Cerebellar nuclear complex (tissue), 1 donor: ENCODE measurements around the gene SERPINA5.

Experiments
- DNase-seq, 2 experiments: peaks; one replicate each; lab custom pipeline; 2025; lab: John Stamatoyannopoulos, UW

SERPINA5 gene

DNA sequence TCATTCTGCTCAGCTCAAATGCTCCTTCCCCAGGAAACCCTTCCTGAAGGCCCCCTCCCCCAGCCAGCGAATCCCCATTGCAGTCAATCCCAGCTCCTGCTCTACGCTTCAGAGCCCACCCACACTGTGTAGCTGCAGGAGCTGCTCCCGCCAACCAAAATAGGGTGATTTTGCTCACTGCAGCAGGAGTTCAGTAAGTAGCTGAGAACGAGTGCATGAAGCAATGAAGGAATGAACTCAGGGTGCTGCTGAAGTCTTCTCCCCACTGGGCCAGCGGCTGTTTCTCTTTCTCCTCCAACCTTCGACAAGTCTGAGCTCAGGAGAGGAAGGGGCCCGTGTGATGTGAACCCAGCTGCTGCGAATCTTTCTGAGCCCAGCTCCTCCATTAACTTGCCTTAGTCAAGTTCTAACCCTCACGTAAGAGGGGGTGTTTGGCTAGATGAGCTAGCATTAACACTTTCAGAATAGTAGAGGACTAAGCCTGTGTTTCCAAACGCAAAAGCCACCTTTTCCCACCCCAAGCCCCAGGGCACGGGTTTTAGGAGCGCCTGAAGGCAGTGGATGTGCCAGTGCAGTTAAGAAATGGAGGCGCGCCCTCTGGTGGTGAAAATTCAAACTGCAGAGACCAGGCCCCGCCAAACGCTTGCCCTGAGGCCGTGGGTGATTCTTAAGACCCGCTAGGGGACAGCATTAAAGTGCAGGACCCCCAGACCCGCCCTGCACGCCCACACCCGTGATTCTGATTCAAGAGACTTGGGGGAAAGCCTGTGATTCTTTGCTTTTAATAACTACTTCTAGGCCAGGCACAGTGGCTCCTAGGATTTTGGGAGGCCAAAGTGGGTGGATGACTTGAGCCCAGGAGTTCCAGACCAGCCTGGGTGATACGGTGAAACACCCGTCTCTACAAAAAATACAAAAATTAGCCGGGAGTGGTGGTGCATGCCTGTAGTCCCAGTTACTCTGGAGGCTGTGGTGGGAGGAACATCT lies 31.9 kb upstream of the SERPINA5 start:
- no peak for DNase-seq

DNA sequence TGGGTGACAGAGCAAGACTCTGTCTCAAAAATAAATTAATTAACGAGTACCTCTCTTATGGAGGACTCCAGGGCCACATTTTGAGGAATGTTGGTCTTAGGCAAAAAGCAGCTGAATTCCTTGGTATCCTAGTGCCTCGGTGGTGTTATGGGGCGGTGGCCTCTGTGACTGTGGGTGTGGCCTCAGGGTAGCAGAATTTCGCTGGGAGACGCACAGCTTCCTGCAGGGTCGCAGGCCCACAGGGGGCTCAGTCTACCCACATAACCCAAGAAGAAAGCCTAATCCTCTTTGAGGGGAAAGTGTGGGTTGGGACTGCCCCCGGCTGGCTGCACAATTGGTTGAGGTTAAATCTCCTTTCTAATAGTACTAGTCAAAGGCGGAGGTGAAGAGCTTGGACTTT lies 31.2 kb upstream of the SERPINA5 start:
- no peak for DNase-seq

DNA sequence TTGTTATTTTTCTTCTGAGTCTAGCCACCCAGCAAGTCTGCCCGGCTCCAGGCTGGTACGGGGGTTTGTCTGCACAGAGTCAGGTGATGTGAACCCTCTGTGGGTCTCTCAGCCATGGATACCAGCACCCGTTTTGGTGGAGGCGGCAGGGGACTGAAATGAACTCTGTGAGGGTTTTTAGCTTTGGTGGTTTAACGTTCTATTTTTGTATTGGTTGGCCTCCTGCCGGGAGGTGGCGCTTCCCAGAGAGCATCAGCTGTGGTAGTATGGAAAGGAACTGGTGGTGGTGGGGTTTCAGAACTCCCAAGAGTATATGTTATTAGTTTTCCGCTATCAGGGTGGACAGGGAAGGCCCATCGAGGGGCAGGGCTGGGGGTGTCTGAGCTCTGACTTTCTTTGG lies 25.2 kb upstream of the SERPINA5 start:
- DNase-seq: no peak

GRCh38 chr14:94557327-94557726 lies 23.9 kb upstream of the SERPINA5 start:
- DNase-seq: no peak

- DNase-seq: no peak
Observed at GRCh38 chr14:94558842-94559241, 22.4 kb upstream of the SERPINA5 start.

DNA sequence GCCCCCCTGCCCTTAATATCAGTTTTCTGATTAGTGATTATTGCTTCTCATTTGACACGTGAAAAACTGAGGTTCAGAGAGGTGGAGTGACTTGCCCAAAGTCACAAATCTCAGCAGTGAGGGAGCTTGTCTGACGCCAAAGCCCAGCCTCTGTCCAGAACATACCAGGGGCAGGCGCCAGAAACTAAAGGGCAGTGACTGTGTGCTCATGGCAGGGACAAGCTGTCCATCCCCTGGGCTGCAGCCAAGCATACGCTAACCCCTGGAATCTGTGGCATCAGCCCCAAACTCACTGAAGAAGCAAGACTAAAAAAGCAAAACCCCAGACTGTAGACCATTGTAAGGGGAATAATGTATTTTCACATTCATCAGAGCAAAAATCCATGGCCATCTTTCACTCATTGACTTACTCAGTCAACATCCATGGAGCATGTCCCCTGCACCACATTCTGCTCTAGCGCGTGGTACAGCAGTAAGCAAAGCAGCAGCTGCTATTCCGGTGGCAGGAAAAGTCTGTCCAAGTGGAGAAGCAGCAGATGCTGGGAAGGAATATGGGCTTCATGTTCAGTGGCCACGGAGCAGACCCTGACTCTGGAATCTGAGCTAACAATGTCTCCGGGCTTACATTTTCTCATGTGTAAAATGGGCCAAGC lies 21.5 kb upstream of the SERPINA5 start:
- no peak for DNase-seq

DNA sequence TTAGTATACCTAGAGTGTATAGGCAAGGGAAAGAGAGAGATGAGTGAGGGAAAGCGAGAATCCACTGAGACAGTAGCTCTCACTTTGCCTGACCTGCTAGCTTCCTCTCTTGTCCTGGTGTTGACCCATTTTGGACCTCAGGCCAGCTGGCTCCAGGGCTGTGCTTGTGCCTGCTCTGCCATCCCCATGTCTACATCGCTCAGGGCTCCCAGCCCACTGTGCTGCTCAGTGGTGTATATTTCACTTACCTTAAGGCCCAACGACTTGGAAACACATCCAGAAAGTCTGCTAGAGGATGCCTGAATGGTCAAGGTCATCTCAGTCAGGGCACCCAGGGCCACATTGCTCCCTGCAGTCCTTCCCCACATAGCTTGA lies 20.9 kb upstream of the SERPINA5 start:
- DNase-seq: no peak

- DNase-seq: no peak
Observed at GRCh38 chr14:94560751-94561655, 20.2 kb upstream of the SERPINA5 start, which contains the start of gene SERPINA4. SERPINA4 (plus strand) TSS chr14:94561442; CDS start chr14:94563483, 2,041 bp downstream.

GRCh38 chr14:94561656-94562010 lies 19.6 kb upstream of the SERPINA5 start:
- no peak for DNase-seq

GRCh38 chr14:94562022-94562421 lies 19.2 kb upstream of the SERPINA5 start:
- DNase-seq: no peak

GRCh38 chr14:94562941-94563883 lies 18.0 kb upstream of the SERPINA5 start:
- no peak for DNase-seq

GRCh38 chr14:94564381-94564780 lies 16.8 kb upstream of the SERPINA5 start:
- DNase-seq: no peak

DNA sequence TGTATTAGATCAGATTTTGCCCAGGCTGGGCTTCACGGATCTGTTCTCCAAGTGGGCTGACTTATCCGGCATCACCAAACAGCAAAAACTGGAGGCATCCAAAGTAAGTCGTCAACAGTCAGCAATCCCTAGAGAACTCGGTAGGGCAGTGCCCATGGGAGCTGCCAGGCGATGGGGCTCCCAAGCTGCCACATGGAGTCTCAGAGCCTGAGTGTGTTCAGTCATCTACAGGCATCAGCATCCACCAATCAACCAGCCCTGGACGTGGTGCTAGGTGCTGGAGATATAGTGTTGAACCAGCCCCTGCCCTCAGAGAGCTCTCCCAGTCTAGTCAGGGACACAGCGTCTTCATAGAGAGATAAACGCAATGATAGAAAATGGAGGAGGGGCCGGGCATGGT lies 13.0 kb upstream of the SERPINA5 start:
- DNase-seq: no peak

DNA sequence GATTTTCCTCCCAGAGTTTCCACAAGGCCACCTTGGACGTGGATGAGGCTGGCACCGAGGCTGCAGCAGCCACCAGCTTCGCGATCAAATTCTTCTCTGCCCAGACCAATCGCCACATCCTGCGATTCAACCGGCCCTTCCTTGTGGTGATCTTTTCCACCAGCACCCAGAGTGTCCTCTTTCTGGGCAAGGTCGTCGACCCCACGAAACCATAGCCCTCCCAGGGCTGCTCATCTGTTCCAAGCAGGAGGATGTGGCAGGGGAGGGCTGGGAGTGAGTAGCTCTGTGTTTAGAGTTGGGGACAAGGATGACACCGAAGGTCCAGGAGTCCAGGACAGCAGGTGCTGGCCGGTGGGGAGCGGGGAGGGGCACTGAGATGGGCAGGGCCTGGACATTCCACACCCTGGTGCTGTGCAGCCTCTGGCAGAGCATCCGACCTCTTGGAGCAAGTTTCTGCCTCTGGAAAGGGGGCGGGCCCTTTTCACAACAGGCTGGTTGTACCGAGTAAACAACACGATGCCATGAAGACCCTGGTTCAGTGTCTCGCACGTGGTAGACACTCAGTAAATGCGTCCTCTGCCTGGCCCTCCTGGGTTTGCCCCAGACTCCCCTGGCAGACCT lies 11.7 kb upstream of the SERPINA5 start:
- no peak for DNase-seq

DNA sequence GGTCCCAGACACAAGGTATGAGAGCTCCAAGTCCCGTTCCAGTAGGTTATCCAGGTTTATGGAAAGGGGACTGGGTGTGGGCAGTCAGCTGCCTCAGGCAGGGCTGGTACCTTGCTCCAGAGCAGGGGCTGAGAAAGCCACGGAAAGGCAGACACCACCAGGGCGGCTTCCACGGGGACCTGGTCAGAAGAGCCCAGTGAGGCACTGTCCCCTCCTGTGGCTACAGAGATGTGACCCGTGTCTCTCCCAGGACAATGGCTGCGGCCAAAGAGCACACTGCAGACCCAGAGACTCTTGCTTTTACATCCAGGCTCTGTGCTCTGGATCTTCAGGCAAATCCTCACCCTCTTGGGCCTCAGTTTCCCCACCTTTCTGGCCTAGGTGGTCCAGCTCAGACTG lies 11.2 kb upstream of the SERPINA5 start:
- DNase-seq: no peak

DNA sequence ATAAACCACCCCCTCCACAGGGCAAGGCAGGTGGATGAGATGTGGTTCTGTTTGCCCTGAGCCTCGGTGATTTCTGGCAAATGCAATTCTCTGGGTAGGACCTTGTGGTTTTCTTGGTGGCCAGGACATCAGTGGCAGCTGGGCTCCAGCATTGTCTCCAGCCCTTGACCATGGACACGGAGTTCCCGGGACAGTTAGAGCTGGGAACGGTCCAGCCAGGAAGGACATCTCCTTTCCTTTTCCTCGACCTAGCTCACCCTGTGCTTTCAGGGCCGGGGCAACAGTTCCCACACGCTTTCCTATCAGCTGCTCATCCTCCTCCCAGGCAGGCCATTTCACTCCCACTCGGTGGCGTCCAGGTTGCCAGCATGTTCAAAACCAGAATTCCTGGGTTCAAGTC lies 10.8 kb upstream of the SERPINA5 start:
- DNase-seq: no peak

GRCh38 chr14:94571395-94571794 lies 9.8 kb upstream of the SERPINA5 start:
- DNase-seq: no peak

- DNase-seq: no peak
Observed at GRCh38 chr14:94571950-94572349, 9.3 kb upstream of the SERPINA5 start.

DNA sequence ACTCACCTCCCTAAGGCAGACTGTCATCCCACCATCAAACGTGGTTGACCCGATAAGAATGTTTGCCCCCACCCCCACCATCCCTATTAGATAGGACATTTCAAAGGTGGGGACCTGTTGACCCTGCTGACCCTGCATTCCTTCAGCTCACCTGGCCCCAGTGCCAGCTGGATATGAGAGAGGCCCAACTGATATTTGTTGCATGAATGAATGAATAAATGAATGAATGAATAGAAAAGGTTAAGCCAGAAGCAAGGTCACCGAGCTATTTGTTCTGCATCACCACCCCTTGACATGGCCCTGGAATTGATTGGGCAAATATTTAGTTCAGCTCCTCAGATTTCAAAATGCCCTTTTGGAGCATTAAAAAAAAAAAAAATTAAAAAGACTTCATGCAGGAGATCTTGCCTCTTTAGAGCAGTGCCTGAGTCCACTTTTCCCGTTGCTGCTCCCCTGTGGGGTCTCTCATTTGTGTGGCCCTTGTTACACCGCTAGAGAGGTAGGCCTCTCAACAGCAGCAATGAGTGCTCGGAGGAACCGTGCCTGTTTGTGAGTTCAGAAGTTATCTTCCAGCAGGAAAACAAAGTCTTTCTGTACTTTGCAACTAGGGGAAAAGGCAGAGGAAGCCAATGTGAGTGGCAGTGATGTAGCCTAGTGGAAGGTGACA lies 8.5 kb upstream of the SERPINA5 start:
- no peak for DNase-seq
